GM12878 (cell line): ENCODE data around the gene ITSN1. TPM values are rescaled to one million over a fixed set of nuclear protein-coding genes. Genes with fewer than 3 reads are reported as not detected.

ENCODE experiments used
- ATAC-seq: fragments of 200-7000 bp; cut with Tn5 transposase; 3 replicates; pipeline ENCODE4 v1.9.1; 2020; ENCODE audit warnings: mild to moderate bottlenecking, moderate library complexity
- BruUV-seq: library from RNA; stranded (reverse); fragments of 400-500 nt; replicated peaks from 2 replicates; lab custom pipeline; 2021; lab: Mats Ljungman, UMichigan
- CTCF ChIA-PET: fragments of 300-600 bp; sonication (Branson Sonifier 250); formaldehyde crosslinking; extraction: SDS; loops from one replicate; lab custom pipeline; 2021; ENCODE audit warnings: inconsistent platforms; lab: Yijun Ruan, JAX
- POLR2A ChIA-PET: fragments of 350-600 bp; formaldehyde crosslinking; extraction: SDS; loops from one replicate; lab custom pipeline; 2021; ENCODE audit warnings: inconsistent platforms; lab: Charles Lee
- RAD21 ChIA-PET: fragments of 300-600 bp; sonication (Branson Sonifier 250); formaldehyde crosslinking; loops from one replicate; lab custom pipeline; 2023; ENCODE audit warnings: antibody characterized with exemption; ENCODE audit not compliant: unreplicated experiment; lab: Charles Lee
- SMC1A ChIA-PET: fragments of 300-600 bp; sonication (Branson Sonifier 250); formaldehyde crosslinking; loops from one replicate; lab custom pipeline; 2023; ENCODE audit not compliant: unreplicated experiment, uncharacterized antibody; lab: Charles Lee
- DNase-seq: peaks from one replicate; pipeline ENCODE4 v3.0.0-alpha.2; 2011; ENCODE audit warnings: low read depth, low spot score
- FAIRE-seq: peaks from 3 replicates; lab custom pipeline; 2011; peaks lifted over from hg19 to GRCh38; lab: Jason Lieb, UNC
- H2AFZ ChIP-seq: 2 replicates; pipeline ENCODE4 v1.6.0; 2011; ENCODE audit warnings: low read depth, low read length, control low read depth; ENCODE audit not compliant: control insufficient read depth
- H3K27ac ChIP-seq: 2 replicates; pipeline ENCODE4 v1.5.1; 2011; ENCODE audit warnings: control low read depth; ENCODE audit not compliant: control insufficient read depth, insufficient read depth
- H3K27me3 ChIP-seq, 2 experiments: replicated peaks in 1 of 2; 2 replicates each; pipeline versions ENCODE4 v1.6.0 to v1.6.1; 2011; ENCODE audit warnings: low read length in 1 of 2; ENCODE audit not compliant: control insufficient read depth in 2 of 2, insufficient read depth in 2 of 2
- H3K36me3 ChIP-seq, 2 experiments: 2 replicates each; pipeline ENCODE4 v1.5.1; 2011; ENCODE audit warnings: low read length in 1 of 2; ENCODE audit not compliant: control insufficient read depth in 2 of 2, insufficient read depth in 2 of 2
- H3K4me1 ChIP-seq: 2 replicates; pipeline ENCODE4 v1.6.1; 2011; ENCODE audit warnings: mild to moderate bottlenecking, low read length, moderate library complexity, mixed read lengths; ENCODE audit not compliant: control insufficient read depth, insufficient read depth
- H3K4me2 ChIP-seq: 2 replicates; pipeline ENCODE4 v1.6.0; 2011; ENCODE audit warnings: control low read depth; ENCODE audit not compliant: control insufficient read depth, insufficient read depth
- H3K4me3 ChIP-seq: fragments of 200-600 bp; sonication (generic); 2 replicates; pipeline ENCODE4 v1.5.1; 2016
- H3K79me2 ChIP-seq: 2 replicates; pipeline ENCODE4 v1.6.0; 2011; ENCODE audit warnings: low read length; ENCODE audit not compliant: control insufficient read depth, insufficient read depth
- H3K9ac ChIP-seq: 2 replicates; pipeline ENCODE4 v1.8.0; 2011; ENCODE audit warnings: low read length, control low read depth, mixed read lengths; ENCODE audit not compliant: control insufficient read depth, insufficient read depth
- H3K9me3 ChIP-seq: replicated peaks from 3 replicates; pipeline ENCODE4 v1.5.1; 2011; ENCODE audit warnings: mild to moderate bottlenecking, low read length; ENCODE audit not compliant: control insufficient read depth, insufficient read depth
- H4K20me1 ChIP-seq: 2 replicates; pipeline ENCODE4 v1.6.0; 2011; ENCODE audit not compliant: control insufficient read depth, insufficient read depth
- BCL11A ChIP-seq: IDR thresholded peaks from 2 replicates; pipeline ENCODE4 v1.6.1; 2011; ENCODE audit warnings: low read depth, low read length
- CREB1 ChIP-seq: IDR thresholded peaks from 2 replicates; pipeline ENCODE4 v1.6.1; 2012; ENCODE audit warnings: low read depth, mild to moderate bottlenecking, inconsistent platforms
- CREM ChIP-seq: IDR thresholded peaks from 2 replicates; pipeline ENCODE4 v1.6.1; 2014; ENCODE audit warnings: antibody characterized with exemption, low read depth
- EED ChIP-seq: sonication (generic); IDR thresholded peaks from 2 replicates; pipeline ENCODE4 v1.6.1; 2016; ENCODE audit warnings: antibody characterized with exemption, low read depth
- GABPA ChIP-seq: IDR thresholded peaks from 2 replicates; pipeline ENCODE4 v1.6.1; 2014; ENCODE audit warnings: antibody characterized with exemption, low read depth, mild to moderate bottlenecking, inconsistent platforms
- IRF5 ChIP-seq: fragments of 450-650 bp; IDR thresholded peaks from 2 replicates; pipeline ENCODE4 v1.6.1; 2017; ENCODE audit warnings: borderline replicate concordance
- JUND ChIP-seq: IDR thresholded peaks from 2 replicates; pipeline ENCODE4 v1.6.1; 2012; ENCODE audit warnings: low read depth, mild to moderate bottlenecking, low read length, improper control_type of control experiment, moderate library complexity
- MTA2 ChIP-seq: fragments of 450-650 bp; IDR thresholded peaks from 2 replicates; pipeline ENCODE4 v1.6.1; 2016; ENCODE audit warnings: low read depth, mild to moderate bottlenecking, moderate library complexity
- SKIL ChIP-seq: fragments of 450-650 bp; IDR thresholded peaks from 2 replicates; pipeline ENCODE4 v1.6.1; 2017; ENCODE audit warnings: mild to moderate bottlenecking, low read depth, inconsistent platforms; ENCODE audit not compliant: poor library complexity, severe bottlenecking
- SMARCA5 ChIP-seq: fragments of 450-650 bp; IDR thresholded peaks from 2 replicates; pipeline ENCODE4 v1.6.1; 2017; ENCODE audit warnings: mild to moderate bottlenecking
- SP1 ChIP-seq: IDR thresholded peaks from one replicate; pipeline ENCODE4 v1.6.1; 2011; ENCODE audit warnings: low read depth, low read length
- WGBS: methylation state at CpG from one replicate; pipeline ENCODE4 v1.1.6; 2016; ENCODE audit warnings: low lambda C conversion rate; ENCODE audit not compliant: insufficient replicate concordance, insufficient coverage; ENCODE audit errors: missing lambda C conversion rate; 5-methylcytosine and 5-hydroxymethylcytosine counted together
- in situ Hi-C: fragments of 300-500 bp; cut with MboI; formaldehyde crosslinking; loops from 9 replicates; pipeline ENCODE4 v1.14.3; 2018; ENCODE audit warnings: mixed read lengths
- intact Hi-C: fragments of 100-400 bp; cut with micrococcal nuclease; formaldehyde crosslinking; loops from one replicate; pipeline ENCODE4 v1.14.2; 2022; ENCODE audit not compliant: unreplicated experiment
- polyA plus RNA-seq, 11 experiments: library from polyadenylated mRNA; depleted of rRNA in 4 of 11; unstranded in 6 of 11; stranded (reverse) in 5 of 11; fragments of >200 nt; fragmentation: Nextera tagmentation in 4 of 11; fragmentation: Illumina TruSeq in 1 of 11; extraction: Ambion mirVana in 4 of 11; extraction: Trizol in 1 of 11; gene quantifications; 1 replicate in 1 of 11; 2 replicates in 10 of 11; pipeline versions ENCODE4 v1.2.1 to v1.2.3, GENCODE V29; 2011 to 2016; ENCODE audit warnings: inconsistent platforms in 2 of 11, missing spikeins in 2 of 11, low read depth in 1 of 11
- total RNA-seq, 4 experiments: library from RNA; depleted of rRNA in 3 of 4; stranded (reverse); fragments of >200 nt in 3 of 4; fragmentation: Illumina TruSeq in 1 of 4; extraction: Trizol in 1 of 4; gene quantifications; 2 replicates each; pipeline versions ENCODE4 v1.2.1 to v1.2.3, GENCODE V29; 2013 to 2021
- TF ChIP-seq, protein P1 (sequence below): fragments of 450-650 bp; IDR thresholded peaks from 2 replicates; pipeline ENCODE4 v1.6.1; 2017; ENCODE audit warnings: mild to moderate bottlenecking, moderate library complexity

The ITSN1 gene
- total and polyA plus RNA-seq, 10 of the 15 experiments (the other 5 are each of a cell fraction or from before 2014, with no cell fraction given): 0.89 to 10.6 (median 4.8) TPM

- TF ChIP-seq IRF5 (no peak), EED (peak; percentile 60), SMARCA5 (peak; percentile 50), CREB1 (peak; percentile 56; the same call in 1 of the 2 replicates)
These were observed 305.3 kb downstream of the ITSN1 start (continued) for GRCh38 chr21:33947451-33948095.

DNA sequence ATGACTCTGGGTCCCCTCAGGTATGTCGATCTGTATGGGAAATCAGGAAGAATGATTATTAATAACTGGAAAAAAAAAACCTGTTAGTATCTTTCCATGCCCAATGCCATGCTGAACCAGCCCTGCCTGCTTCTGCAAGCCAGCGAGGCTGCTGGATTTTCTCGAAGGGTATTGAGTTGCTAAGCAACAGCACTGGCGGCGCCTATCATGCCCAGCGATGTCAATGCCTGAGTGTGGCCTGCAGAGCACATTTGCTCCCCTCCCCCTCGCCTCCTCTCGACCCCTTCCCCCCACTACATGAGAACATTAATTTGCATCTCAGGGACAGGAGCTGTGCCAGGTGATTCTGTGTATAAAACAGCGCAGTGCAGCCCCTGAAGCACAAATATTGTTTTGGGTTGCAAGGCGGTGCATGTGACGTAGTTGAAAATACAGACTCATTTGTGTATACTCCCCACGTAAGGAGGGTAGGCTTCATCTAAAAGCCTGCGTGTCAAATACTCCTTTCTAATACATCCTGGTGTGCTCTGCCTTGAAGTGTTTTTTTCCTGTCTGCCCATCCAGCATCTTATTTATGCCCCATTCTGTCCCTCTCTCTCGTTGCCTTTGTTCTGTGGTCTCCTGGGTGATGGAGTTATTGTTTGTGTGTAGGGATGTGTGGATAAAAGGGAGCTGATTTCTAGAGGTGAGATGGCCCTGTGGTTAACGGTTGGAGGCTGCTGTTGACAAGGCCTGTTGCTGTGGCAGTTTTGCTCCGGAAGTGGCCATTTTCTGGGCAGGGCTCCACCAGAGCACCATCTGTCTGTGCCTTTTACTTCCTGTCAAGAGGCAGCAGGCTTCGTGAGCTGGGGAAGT is 306.0 kb downstream of the ITSN1 start:
- peak; percentile 78 for ATAC-seq
- Histone ChIP-seq H4K20me1 (no peaks in the 10 kb centered on the region), H3K27ac (peak overlapping the region; percentile 97), H3K4me1 (peaks cover 51% of the 10 kb centered on the region), H2AFZ (peak overlapping the region; percentile 86), H3K9me3 (peaks cover 2% of the 10 kb centered on the region; the same call in 2 of the 3 replicates), H3K4me3 (peak overlapping the region; percentile 46; the same call in 1 of the 2 replicates), H3K4me2 (peak overlapping the region; percentile 90), H3K79me2 (no peaks in the 10 kb centered on the region), H3K36me3 (no peaks in the 10 kb centered on the region), H3K27me3 (no peaks in the 10 kb centered on the region), H3K9ac (peak overlapping the region; percentile 78)
- ChIA-PET CTCF (interaction anchor here (0.6 to 5.6 kb wide), 17 partner anchors 10 to 404 kb away, joined by 3 to 71 read pairs (median 4); no protein-coding TSS in a partner anchor), SMC1A (interaction anchor here (0.5 to 14.9 kb wide), 20 partner anchors 10 to 397 kb away, joined by 3 to 290 read pairs (median 6); no protein-coding TSS in a partner anchor), RAD21 (interaction anchor here (0.7 to 9.1 kb wide), 16 partner anchors 9 to 400 kb away, joined by 3 to 182 read pairs (median 6); no protein-coding TSS in a partner anchor), POLR2A (interaction anchor here (0.6 to 3.6 kb wide), 16 partner anchors 11 to 731 kb away, joined by 3 to 54 read pairs (median 5); partner anchors contain the start of genes MRPS6 and SLC5A3)
- BruUV-seq: no TSS peak
- in situ Hi-C loops: loop anchor here (5.0 kb wide), 1 partner anchor 124 kb away; the partner anchor contains the start of genes MRPS6 and SLC5A3
- intact Hi-C loops: loop anchor here (1.0 kb wide), 2 partner anchors 27 to 72 kb away; no protein-coding TSS in a partner anchor
- under 1% methylated on average over 17 of the region's 17 CpGs for WGBS
- FAIRE-seq: peak; percentile 74
- peak; percentile 89 for DNase-seq
- TF ChIP-seq MTA2 (peak; percentile 69), CREM (peak; percentile 60), BCL11A (peak; percentile 25; the same call in 1 of the 2 replicates), SKIL (peak; percentile 60), JUND (peak; percentile 45; the same call in 1 of the 2 replicates), SP1 (peak; percentile 23), GABPA (peak; percentile 73)
- TF ChIP-seq, protein P1, sequence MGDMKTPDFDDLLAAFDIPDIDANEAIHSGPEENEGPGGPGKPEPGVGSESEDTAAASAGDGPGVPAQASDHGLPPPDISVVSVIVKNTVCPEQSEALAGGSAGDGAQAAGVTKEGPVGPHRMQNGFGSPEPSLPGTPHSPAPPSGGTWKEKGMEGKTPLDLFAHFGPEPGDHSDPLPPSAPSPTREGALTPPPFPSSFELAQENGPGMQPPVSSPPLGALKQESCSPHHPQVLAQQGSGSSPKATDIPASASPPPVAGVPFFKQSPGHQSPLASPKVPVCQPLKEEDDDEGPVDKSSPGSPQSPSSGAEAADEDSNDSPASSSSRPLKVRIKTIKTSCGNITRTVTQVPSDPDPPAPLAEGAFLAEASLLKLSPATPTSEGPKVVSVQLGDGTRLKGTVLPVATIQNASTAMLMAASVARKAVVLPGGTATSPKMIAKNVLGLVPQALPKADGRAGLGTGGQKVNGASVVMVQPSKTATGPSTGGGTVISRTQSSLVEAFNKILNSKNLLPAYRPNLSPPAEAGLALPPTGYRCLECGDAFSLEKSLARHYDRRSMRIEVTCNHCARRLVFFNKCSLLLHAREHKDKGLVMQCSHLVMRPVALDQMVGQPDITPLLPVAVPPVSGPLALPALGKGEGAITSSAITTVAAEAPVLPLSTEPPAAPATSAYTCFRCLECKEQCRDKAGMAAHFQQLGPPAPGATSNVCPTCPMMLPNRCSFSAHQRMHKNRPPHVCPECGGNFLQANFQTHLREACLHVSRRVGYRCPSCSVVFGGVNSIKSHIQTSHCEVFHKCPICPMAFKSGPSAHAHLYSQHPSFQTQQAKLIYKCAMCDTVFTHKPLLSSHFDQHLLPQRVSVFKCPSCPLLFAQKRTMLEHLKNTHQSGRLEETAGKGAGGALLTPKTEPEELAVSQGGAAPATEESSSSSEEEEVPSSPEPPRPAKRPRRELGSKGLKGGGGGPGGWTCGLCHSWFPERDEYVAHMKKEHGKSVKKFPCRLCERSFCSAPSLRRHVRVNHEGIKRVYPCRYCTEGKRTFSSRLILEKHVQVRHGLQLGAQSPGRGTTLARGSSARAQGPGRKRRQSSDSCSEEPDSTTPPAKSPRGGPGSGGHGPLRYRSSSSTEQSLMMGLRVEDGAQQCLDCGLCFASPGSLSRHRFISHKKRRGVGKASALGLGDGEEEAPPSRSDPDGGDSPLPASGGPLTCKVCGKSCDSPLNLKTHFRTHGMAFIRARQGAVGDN: peak; percentile 99
